SK-N-MC (cell line): ENCODE results near the gene DDAH1.

ENCODE experiments used
- EZH2 ChIP-seq: fragments of 200-600 bp; sonication (generic); IDR thresholded peaks from one replicate; pipeline ENCODE4 v1.6.1; 2017; ENCODE audit warnings: antibody characterized with exemption
- POLR2AphosphoS5 ChIP-seq: IDR thresholded peaks from 2 replicates; pipeline ENCODE4 v1.6.1; 2012; ENCODE audit warnings: mild to moderate bottlenecking, low read depth, low read length, borderline replicate concordance

DNA sequence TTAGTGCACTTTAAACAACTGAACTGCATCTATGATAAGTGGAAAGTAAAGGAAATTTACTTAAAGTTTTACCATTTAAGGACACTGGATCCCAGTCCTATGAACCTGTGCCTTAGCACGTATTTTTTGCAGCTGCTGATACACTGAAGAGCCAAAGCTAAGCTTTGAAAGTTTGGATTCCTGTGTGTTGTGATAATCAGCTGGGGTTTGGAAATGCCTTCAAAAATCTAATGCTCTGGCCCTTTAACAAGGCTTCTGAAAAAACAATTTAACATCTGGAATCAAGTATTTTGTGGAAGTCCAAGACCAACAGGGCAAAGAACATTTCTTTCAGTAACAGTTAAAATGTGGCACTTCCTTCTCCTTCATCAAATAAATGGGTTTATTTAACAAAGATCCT is 51.8 kb downstream of the DDAH1 start:
- TF ChIP-seq POLR2AphosphoS5, result no peak
- TF ChIP-seq EZH2, result no peak
